ENCODE measurements around the gene TXNDC2.
"Not testable (repeated sequence)": the region's sequence is repeated elsewhere in the genome, so short reads cannot be mapped to it uniquely, and the experiment has no call there.

The TXNDC2 gene

DNA sequence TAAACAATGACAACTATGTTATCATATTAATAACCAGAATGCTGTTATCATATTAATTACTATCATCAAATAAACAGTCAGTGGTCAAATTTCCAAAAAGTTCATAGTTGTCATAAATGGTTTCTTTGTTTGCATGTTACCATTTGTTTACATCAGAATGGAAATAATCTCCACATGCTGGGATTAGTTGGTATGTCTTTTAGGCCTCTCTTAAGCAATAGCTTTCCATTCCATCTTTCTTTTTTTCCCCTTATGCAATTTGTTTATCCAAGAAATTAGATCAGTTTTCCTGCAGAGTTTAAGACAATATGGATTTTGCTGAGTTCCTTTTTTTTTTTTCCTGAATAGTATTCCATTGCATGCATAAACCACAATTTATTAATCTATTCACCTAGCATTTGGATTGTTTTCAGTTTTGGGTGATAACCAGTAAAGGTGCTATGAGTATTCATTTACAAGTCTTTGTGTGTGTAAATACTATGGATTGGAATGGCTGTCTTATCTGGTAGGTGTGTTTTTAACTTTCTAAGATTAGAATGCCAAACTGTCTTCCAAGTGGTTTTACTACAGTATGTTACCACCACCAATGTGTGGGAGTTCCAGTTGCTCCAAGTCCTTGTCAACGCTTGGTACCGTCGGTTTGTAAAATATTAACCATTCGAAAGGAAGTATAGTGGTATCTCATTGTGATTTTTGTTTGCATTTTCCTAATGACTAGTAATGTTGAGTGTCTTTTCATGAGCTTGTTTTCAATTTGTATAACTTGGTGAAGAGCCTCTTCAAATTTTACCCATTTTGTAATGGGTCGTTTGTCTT lies 33.3 kb upstream of the TXNDC2 start:
- no peak for DNase-seq (ENCODE audit: low read depth)
- no peak overlapping the region for H3K4me3 ChIP-seq (ENCODE audit: low read length)
- TF ChIP-seq CTCF (conservative IDR thresholded peaks at IDR 0.05; ENCODE audit: low read depth, low read length) = no peak

- no peak for TF ChIP-seq CTCF (conservative IDR thresholded peaks at IDR 0.05; ENCODE audit: low read depth, low read length)
- no peak overlapping the region for H3K4me3 ChIP-seq (ENCODE audit: low read length)
- no peak for DNase-seq (ENCODE audit: low read depth)
These were observed 30.7 kb upstream of the TXNDC2 start for GRCh38 chr18:9854801-9855676.

- DNase-seq (ENCODE audit: low read depth) = no peak
- no peak overlapping the region for H3K4me3 ChIP-seq (ENCODE audit: low read length)
- TF ChIP-seq CTCF (conservative IDR thresholded peaks at IDR 0.05; ENCODE audit: low read depth, low read length) = no peak
These were observed 30.1 kb upstream of the TXNDC2 start for GRCh38 chr18:9855681-9856080.

DNA sequence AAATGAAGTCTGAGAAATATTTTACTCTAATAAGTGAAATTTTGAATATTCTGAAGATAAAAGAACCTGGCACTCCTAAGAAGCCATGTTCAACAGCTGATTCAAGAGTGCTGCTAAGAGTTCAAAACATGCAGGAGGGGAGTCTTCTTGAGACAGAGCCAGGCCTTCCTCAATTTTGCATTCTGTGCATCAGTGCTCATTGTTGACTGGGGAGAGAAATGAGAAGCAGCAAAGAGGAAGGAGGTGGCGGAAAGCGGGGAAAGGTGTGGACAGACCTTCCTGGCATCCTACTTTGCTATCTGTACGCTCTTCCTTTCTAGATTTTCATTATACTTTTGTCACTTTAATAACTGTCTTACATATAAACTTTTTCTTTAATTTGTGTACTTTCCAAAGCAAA lies 29.7 kb upstream of the TXNDC2 start:
- TF ChIP-seq CTCF (conservative IDR thresholded peaks at IDR 0.05; ENCODE audit: low read depth, low read length) = no peak
- no peak overlapping the region for H3K4me3 ChIP-seq (ENCODE audit: low read length)
- DNase-seq (ENCODE audit: low read depth) = no peak

GRCh38 chr18:9857479-9857998 lies 28.2 kb upstream of the TXNDC2 start:
- DNase-seq (ENCODE audit: low read depth); H3K4me3 ChIP-seq (ENCODE audit: low read length): not testable (repeated sequence)

GRCh38 chr18:9858642-9859041 lies 27.1 kb upstream of the TXNDC2 start:
- DNase-seq (ENCODE audit: low read depth) = no peak
- TF ChIP-seq CTCF (conservative IDR thresholded peaks at IDR 0.05; ENCODE audit: low read depth, low read length) = no peak
- no peak overlapping the region for H3K4me3 ChIP-seq (ENCODE audit: low read length)

- no peak overlapping the region for H3K4me3 ChIP-seq (ENCODE audit: low read length)
- no peak for DNase-seq (ENCODE audit: low read depth)
- TF ChIP-seq CTCF (conservative IDR thresholded peaks at IDR 0.05; ENCODE audit: low read depth, low read length) = no peak
These were observed 26.5 kb upstream of the TXNDC2 start for GRCh38 chr18:9859232-9859631.
